Neural progenitor cell (in vitro differentiated cells): Measurements from ENCODE around the gene FNIP2.

Experiments
- CTCF ChIP-seq: fragments of 200-600 bp; sonication (generic); IDR thresholded peaks from 2 replicates; pipeline ENCODE4 v1.5.1; 2017; ENCODE audit warnings: antibody characterized with exemption, mild to moderate bottlenecking
- EZH2 ChIP-seq: fragments of 200-600 bp; sonication (generic); IDR thresholded peaks from 2 replicates; pipeline ENCODE4 v1.6.1; 2017; ENCODE audit warnings: antibody characterized with exemption, mild to moderate bottlenecking, moderate library complexity
- EZH2phosphoT487 ChIP-seq: fragments of 200-600 bp; sonication (generic); IDR thresholded peaks from 2 replicates; pipeline ENCODE4 v1.6.1; 2017; ENCODE audit warnings: antibody characterized with exemption

DNA sequence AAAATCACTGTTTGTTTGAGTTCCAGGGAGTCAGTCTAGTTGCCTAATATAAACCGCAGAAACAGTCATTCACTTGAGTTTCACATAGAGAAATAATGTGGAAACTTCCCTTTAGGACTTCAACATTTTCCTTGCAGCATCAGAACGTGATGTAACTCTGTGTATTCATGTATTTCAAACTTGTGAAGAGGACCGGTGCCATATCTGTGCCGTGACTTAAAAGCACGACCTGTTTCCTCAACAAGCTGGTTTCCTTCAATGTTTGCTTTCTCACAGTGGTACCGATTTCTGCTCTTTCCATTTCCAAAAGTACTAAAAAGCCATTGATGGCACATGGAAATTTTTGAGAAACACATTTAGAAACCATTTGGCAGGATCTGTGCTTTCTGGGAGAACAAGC, 167.4 kb downstream of the FNIP2 start:
- no peak for TF ChIP-seq CTCF
- no peak for TF ChIP-seq EZH2phosphoT487
- TF ChIP-seq EZH2 = no peak
